GM23338 (cell line): ENCODE results near the gene SHISAL2B. TPM values are rescaled to one million over a fixed set of nuclear protein-coding genes. Genes with fewer than 3 reads are reported as not detected.
A peak's percentile ranks its signal among the peaks of the same experiment; 100 is the strongest.

Experiments
- ATAC-seq: fragments of 200-7000 bp; cut with Tn5 transposase; 3 replicates; pipeline ENCODE4 v1.9.1; 2020
- DNase-seq: peaks from one replicate; pipeline ENCODE4 v3.0.0-alpha.2; 2015; ENCODE audit warnings: low spot score
- H2AFZ ChIP-seq: fragments of 200-600 bp; sonication (generic); 2 replicates; pipeline ENCODE4 v1.8.0; 2016; ENCODE audit warnings: antibody characterized with exemption, mild to moderate bottlenecking, moderate library complexity
- H3F3A ChIP-seq: fragments of 200-600 bp; sonication (generic); replicated peaks from 2 replicates; pipeline ENCODE4 v1.8.0; 2017; ENCODE audit warnings: antibody characterized with exemption, mixed run types, low read depth
- H3K27ac ChIP-seq: fragments of 200-600 bp; sonication (generic); 2 replicates; pipeline ENCODE4 v1.6.1; 2016; ENCODE audit warnings: low read depth
- H3K27me3 ChIP-seq: fragments of 200-600 bp; sonication (generic); 2 replicates; pipeline ENCODE4 v1.8.0; 2016; ENCODE audit warnings: mild to moderate bottlenecking, mixed run types, moderate library complexity; ENCODE audit not compliant: insufficient read depth
- H3K36me3 ChIP-seq: fragments of 200-600 bp; sonication (generic); 2 replicates; pipeline ENCODE4 v1.8.0; 2016; ENCODE audit warnings: mild to moderate bottlenecking; ENCODE audit not compliant: insufficient read depth
- H3K4me1 ChIP-seq: fragments of 200-600 bp; sonication (generic); 2 replicates; pipeline ENCODE4 v1.8.0; 2016; ENCODE audit warnings: mild to moderate bottlenecking, moderate library complexity; ENCODE audit not compliant: insufficient read depth
- H3K4me2 ChIP-seq: fragments of 200-600 bp; sonication (generic); 2 replicates; pipeline ENCODE4 v1.7.1; 2017; ENCODE audit warnings: mixed run types
- H3K4me3 ChIP-seq: fragments of 200-600 bp; sonication (generic); 2 replicates; pipeline ENCODE4 v1.6.1; 2016; ENCODE audit warnings: mixed run types
- H3K79me2 ChIP-seq: fragments of 200-600 bp; sonication (generic); replicated peaks from 2 replicates; pipeline ENCODE4 v1.8.0; 2017; ENCODE audit warnings: mild to moderate bottlenecking; ENCODE audit not compliant: insufficient read depth
- H3K9me2 ChIP-seq: fragments of 200-600 bp; sonication (generic); 2 replicates; pipeline ENCODE4 v1.8.0; 2017; ENCODE audit not compliant: insufficient read depth
- H4K20me1 ChIP-seq: fragments of 200-600 bp; sonication (generic); replicated peaks from 2 replicates; pipeline ENCODE4 v1.8.0; 2017; ENCODE audit warnings: mild to moderate bottlenecking; ENCODE audit not compliant: insufficient read depth
- H3K27ac Mint-ChIP-seq: 2 replicates; pipeline ENCODE4 v1.8.0; 2020; ENCODE audit warnings: inconsistent platforms, mild to moderate bottlenecking, moderate library complexity, mixed read lengths
- H3K27me3 Mint-ChIP-seq: 3 replicates; pipeline ENCODE4 v1.8.0; 2022; ENCODE audit warnings: low read depth, mild to moderate bottlenecking, moderate library complexity, mixed read lengths, inconsistent platforms; ENCODE audit not compliant: insufficient read depth, poor library complexity
- H3K36me3 Mint-ChIP-seq: 3 replicates; pipeline ENCODE4 v1.8.0; 2021; ENCODE audit warnings: low read depth, mild to moderate bottlenecking, inconsistent platforms, moderate library complexity, mixed read lengths
- H3K4me1 Mint-ChIP-seq: 3 replicates; pipeline ENCODE4 v1.8.0; 2020; ENCODE audit warnings: mild to moderate bottlenecking, inconsistent platforms, mixed read lengths
- H3K4me3 Mint-ChIP-seq: 3 replicates; pipeline ENCODE4 v1.8.0; 2021; ENCODE audit warnings: moderate library complexity, mild to moderate bottlenecking, inconsistent platforms, mixed read lengths
- H3K9me3 Mint-ChIP-seq: 3 replicates; pipeline ENCODE4 v1.8.0; 2020; ENCODE audit warnings: moderate library complexity, mild to moderate bottlenecking, inconsistent platforms, mixed read lengths
- CREB1 ChIP-seq: fragments of 250-450 bp; sonication (Bioruptor Pico); IDR thresholded peaks from 2 replicates; pipeline ENCODE4 v1.5.0; 2020; ENCODE audit warnings: low read depth, mild to moderate bottlenecking, moderate library complexity
- CTCF ChIP-seq, 2 experiments: fragments of 200-600 bp in 1 of 2; sonication (generic) in 1 of 2; conservative IDR thresholded peaks; 2 replicates each; pipeline versions ENCODE4 v1.5.1 to v1.6.1; 2016 to 2017; ENCODE audit warnings: antibody characterized with exemption in 2 of 2, low read depth in 2 of 2, mild to moderate bottlenecking in 2 of 2, moderate library complexity in 1 of 2
- ETS1 ChIP-seq: IDR thresholded peaks from 2 replicates; pipeline ENCODE4 v1.6.1; 2016; ENCODE audit warnings: antibody characterized with exemption
- EZH2 ChIP-seq: fragments of 200-600 bp; sonication (generic); IDR thresholded peaks from one replicate; pipeline ENCODE4 v1.8.0; 2017; ENCODE audit warnings: antibody characterized with exemption, mild to moderate bottlenecking, low read depth; ENCODE audit not compliant: unreplicated experiment
- EZH2phosphoT487 ChIP-seq: fragments of 200-600 bp; sonication (generic); IDR thresholded peaks from one replicate; pipeline ENCODE4 v1.8.1; 2018; ENCODE audit warnings: antibody characterized with exemption; ENCODE audit not compliant: unreplicated experiment
- JUNB ChIP-seq: IDR thresholded peaks from one replicate; pipeline ENCODE4 v1.6.1; 2016; ENCODE audit warnings: antibody characterized with exemption; ENCODE audit not compliant: unreplicated experiment
- NANOG ChIP-seq: IDR thresholded peaks from 2 replicates; pipeline ENCODE4 v1.6.1; 2016; ENCODE audit warnings: antibody characterized with exemption, borderline replicate concordance
- POLR2AphosphoS5 ChIP-seq: IDR thresholded peaks from 2 replicates; pipeline ENCODE4 v1.6.1; 2016; ENCODE audit warnings: antibody characterized with exemption, low read depth
- REST ChIP-seq: IDR thresholded peaks from one replicate; pipeline ENCODE4 v1.6.1; 2018; ENCODE audit warnings: antibody characterized with exemption; ENCODE audit not compliant: unreplicated experiment
- STAT1 ChIP-seq: IDR thresholded peaks from one replicate; pipeline ENCODE4 v1.6.1; 2016; ENCODE audit warnings: antibody characterized with exemption; ENCODE audit not compliant: unreplicated experiment
- ZNF114 ChIP-seq: fragments of 250-450 bp; sonication (Bioruptor Pico); IDR thresholded peaks from 2 replicates; pipeline ENCODE4 v1.5.0; 2020; ENCODE audit warnings: mild to moderate bottlenecking, moderate library complexity
- ZNF331 ChIP-seq: fragments of 250-450 bp; sonication (Bioruptor Pico); IDR thresholded peaks from 2 replicates; pipeline ENCODE4 v1.5.0; 2020; ENCODE audit warnings: low read depth, mild to moderate bottlenecking, moderate library complexity
- polyA plus RNA-seq: library from polyadenylated mRNA; unstranded; fragments of >200 nt; fragmentation: Nextera tagmentation; extraction: Ambion mirVana; gene quantifications from 2 replicates; pipeline ENCODE4 v1.2.1, GENCODE V29; 2016
- total RNA-seq: library from RNA; depleted of rRNA; stranded (reverse); fragments of >200 nt; shearing (Covaris generic); gene quantifications from 2 replicates; pipeline ENCODE4 v1.2.3, GENCODE V29; 2014
- TF ChIP-seq, protein P1 (sequence below): fragments of 250-450 bp; sonication (Bioruptor Pico); IDR thresholded peaks from 2 replicates; pipeline ENCODE4 v1.5.0; 2020; ENCODE audit warnings: mild to moderate bottlenecking, moderate library complexity

The SHISAL2B gene
- total and polyA plus RNA-seq, 2 experiments from 2014 or later = 12.3 to 21.1 TPM

DNA sequence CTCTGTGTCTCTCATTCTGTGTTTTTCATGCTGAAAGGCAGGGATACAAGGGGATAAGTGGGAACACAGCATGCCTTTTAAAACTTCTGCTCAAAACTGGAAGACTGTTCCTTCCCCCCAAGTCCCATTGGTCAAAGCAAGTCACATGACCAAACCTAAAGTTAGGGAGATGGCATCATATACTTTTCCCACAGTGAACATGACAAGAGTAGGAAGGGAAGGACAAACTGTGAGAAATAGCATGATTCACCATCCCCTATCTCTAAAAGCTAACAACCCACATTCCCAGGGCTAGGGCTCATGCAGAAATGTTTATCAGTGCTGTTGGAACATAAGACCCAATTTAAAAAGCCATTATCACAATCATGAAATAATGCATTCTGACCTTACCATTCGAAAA, 24.2 kb upstream of the SHISAL2B start:
- Mint-ChIP-seq H3K36me3 (no peaks in the 10 kb centered on the region), H3K4me3 (no peak overlapping the region), H3K27ac (no peak overlapping the region), H3K9me3 (no peaks in the 10 kb centered on the region), H3K4me1 (peaks cover 16% of the 10 kb centered on the region), H3K27me3 (no peaks in the 10 kb centered on the region)
- H3F3A ChIP-seq = no peaks in the 10 kb centered on the region
- no peaks in the 10 kb centered on the region for H3K79me2 ChIP-seq
- H3K27me3 ChIP-seq = no peaks in the 10 kb centered on the region
- no peak for TF ChIP-seq EZH2
- no peak for TF ChIP-seq STAT1
- no peak for TF ChIP-seq ZNF331 (CRISPR knock-in tag)
- TF ChIP-seq ZNF114 = no peak
- TF ChIP-seq, protein P1, sequence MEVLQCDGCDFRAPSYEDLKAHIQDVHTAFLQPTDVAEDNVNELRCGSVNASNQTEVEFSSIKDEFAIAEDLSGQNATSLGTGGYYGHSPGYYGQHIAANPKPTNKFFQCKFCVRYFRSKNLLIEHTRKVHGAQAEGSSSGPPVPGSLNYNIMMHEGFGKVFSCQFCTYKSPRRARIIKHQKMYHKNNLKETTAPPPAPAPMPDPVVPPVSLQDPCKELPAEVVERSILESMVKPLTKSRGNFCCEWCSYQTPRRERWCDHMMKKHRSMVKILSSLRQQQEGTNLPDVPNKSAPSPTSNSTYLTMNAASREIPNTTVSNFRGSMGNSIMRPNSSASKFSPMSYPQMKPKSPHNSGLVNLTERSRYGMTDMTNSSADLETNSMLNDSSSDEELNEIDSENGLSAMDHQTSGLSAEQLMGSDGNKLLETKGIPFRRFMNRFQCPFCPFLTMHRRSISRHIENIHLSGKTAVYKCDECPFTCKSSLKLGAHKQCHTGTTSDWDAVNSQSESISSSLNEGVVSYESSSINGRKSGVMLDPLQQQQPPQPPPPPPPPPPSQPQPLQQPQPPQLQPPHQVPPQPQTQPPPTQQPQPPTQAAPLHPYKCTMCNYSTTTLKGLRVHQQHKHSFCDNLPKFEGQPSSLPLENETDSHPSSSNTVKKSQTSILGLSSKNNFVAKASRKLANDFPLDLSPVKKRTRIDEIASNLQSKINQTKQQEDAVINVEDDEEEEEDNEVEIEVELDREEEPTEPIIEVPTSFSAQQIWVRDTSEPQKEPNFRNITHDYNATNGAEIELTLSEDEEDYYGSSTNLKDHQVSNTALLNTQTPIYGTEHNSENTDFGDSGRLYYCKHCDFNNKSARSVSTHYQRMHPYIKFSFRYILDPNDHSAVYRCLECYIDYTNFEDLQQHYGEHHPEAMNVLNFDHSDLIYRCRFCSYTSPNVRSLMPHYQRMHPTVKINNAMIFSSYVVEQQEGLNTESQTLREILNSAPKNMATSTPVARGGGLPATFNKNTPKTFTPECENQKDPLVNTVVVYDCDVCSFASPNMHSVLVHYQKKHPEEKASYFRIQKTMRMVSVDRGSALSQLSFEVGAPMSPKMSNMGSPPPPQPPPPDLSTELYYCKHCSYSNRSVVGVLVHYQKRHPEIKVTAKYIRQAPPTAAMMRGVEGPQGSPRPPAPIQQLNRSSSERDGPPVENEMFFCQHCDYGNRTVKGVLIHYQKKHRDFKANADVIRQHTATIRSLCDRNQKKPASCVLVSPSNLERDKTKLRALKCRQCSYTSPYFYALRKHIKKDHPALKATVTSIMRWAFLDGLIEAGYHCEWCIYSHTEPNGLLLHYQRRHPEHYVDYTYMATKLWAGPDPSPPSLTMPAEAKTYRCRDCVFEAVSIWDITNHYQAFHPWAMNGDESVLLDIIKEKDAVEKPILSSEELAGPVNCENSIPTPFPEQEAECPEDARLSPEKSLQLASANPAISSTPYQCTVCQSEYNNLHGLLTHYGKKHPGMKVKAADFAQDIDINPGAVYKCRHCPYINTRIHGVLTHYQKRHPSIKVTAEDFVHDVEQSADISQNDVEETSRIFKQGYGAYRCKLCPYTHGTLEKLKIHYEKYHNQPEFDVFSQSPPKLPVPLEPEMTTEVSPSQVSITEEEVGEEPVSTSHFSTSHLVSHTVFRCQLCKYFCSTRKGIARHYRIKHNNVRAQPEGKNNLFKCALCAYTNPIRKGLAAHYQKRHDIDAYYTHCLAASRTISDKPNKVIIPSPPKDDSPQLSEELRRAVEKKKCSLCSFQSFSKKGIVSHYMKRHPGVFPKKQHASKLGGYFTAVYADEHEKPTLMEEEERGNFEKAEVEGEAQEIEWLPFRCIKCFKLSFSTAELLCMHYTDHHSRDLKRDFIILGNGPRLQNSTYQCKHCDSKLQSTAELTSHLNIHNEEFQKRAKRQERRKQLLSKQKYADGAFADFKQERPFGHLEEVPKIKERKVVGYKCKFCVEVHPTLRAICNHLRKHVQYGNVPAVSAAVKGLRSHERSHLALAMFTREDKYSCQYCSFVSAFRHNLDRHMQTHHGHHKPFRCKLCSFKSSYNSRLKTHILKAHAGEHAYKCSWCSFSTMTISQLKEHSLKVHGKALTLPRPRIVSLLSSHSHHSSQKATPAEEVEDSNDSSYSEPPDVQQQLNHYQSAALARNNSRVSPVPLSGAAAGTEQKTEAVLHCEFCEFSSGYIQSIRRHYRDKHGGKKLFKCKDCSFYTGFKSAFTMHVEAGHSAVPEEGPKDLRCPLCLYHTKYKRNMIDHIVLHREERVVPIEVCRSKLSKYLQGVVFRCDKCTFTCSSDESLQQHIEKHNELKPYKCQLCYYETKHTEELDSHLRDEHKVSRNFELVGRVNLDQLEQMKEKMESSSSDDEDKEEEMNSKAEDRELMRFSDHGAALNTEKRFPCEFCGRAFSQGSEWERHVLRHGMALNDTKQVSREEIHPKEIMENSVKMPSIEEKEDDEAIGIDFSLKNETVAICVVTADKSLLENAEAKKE = no peak
- TF ChIP-seq NANOG = no peak
- no peak for TF ChIP-seq ETS1
- no peak for TF ChIP-seq EZH2phosphoT487
- TF ChIP-seq CREB1 (CRISPR knock-in tag) = no peak
- TF ChIP-seq CTCF (conservative IDR thresholded peaks at IDR 0.05; ENCODE audit: low read depth in 2 of 2) = no peak
- no peak for TF ChIP-seq POLR2AphosphoS5
- no peak for TF ChIP-seq JUNB
- TF ChIP-seq REST = no peak
- H3K4me2 ChIP-seq = no peak overlapping the region
- H3K9me2 ChIP-seq = no peaks in the 10 kb centered on the region
- peaks cover 4% of the 10 kb centered on the region; the same call in 1 of the 2 replicates for H3K4me1 ChIP-seq
- no peaks in the 10 kb centered on the region for H3K36me3 ChIP-seq
- H3K4me3 ChIP-seq = no peak overlapping the region
- DNase-seq (no peak), ATAC-seq (no peak)
- H3K27ac ChIP-seq = no peak overlapping the region
- H4K20me1 ChIP-seq = no peaks in the 10 kb centered on the region
- H2AFZ ChIP-seq = peak overlapping the region; percentile 96
